Sigmoid colon (tissue), 7 donors: ENCODE results near the gene GRIN1. TPM values are rescaled to one million over a fixed set of nuclear protein-coding genes. Genes with fewer than 3 reads are reported as not detected.

Experiments used
- DNase-seq: peaks from one replicate; pipeline ENCODE4 v3.0.0-alpha.2; 2019
- H3K27ac ChIP-seq, 4 donors: fragments of 200-600 bp; sonication (generic); one replicate each; pipeline ENCODE4 v1.5.1; 2016 to 2019; ENCODE audit warnings: mild to moderate bottlenecking in 1 of 4
- H3K27me3 ChIP-seq, 3 donors: fragments of 200-600 bp; sonication (generic); one replicate each; pipeline ENCODE4 v1.5.1; 2019; ENCODE audit warnings: mild to moderate bottlenecking in 1 of 3
- H3K36me3 ChIP-seq, 4 donors: fragments of 200-600 bp; sonication (generic); one replicate each; pipeline ENCODE4 v1.5.1; 2016 to 2019
- H3K4me1 ChIP-seq, 4 donors: fragments of 200-600 bp; sonication (generic); one replicate each; pipeline ENCODE4 v1.5.1; 2017 to 2019
- H3K4me3 ChIP-seq, 4 donors: fragments of 200-600 bp; sonication (generic); one replicate each; pipeline ENCODE4 v1.5.1; 2017 to 2019; ENCODE audit warnings: mild to moderate bottlenecking in 2 of 4, moderate library complexity in 1 of 4
- H3K9me3 ChIP-seq, 4 donors: fragments of 200-600 bp in 3 of 4; sonication (generic) in 3 of 4; one replicate each; pipeline versions ENCODE4 v1.5.1 to v1.6.1; 2013 to 2019
- EP300 ChIP-seq, 4 donors: sonication (generic); formaldehyde crosslinking; IDR thresholded peaks; one replicate each; pipeline ENCODE4 v1.6.1; 2017; ENCODE audit warnings: antibody characterized with exemption in 4 of 4
- POLR2A ChIP-seq, 2 donors: fragments of 450-650 bp; IDR thresholded peaks; one replicate each; pipeline ENCODE4 v1.6.1; 2016; ENCODE audit warnings: antibody characterized with exemption in 2 of 2, mild to moderate bottlenecking in 2 of 2, moderate library complexity in 2 of 2
- POLR2AphosphoS5 ChIP-seq, 4 donors: sonication (generic); formaldehyde crosslinking; IDR thresholded peaks; one replicate each; pipeline ENCODE4 v1.6.1; 2017; ENCODE audit warnings: antibody characterized with exemption in 4 of 4
- WGBS, 2 donors: extraction: QIAGEN DNeasy Blood & Tissue Kit; methylation state at CpG; one replicate each; pipeline ENCODE4 v1.1.7; 2013; 5-methylcytosine and 5-hydroxymethylcytosine counted together
- intact Hi-C: fragments of 100-400 bp; cut with DNase I; formaldehyde crosslinking; loops from one replicate; pipeline ENCODE4 v1.15.1; 2023
- polyA plus RNA-seq, 3 donors: library from polyadenylated mRNA; stranded (reverse); fragments of 200-250 nt; gene quantifications; one replicate each; pipeline ENCODE4 v1.2.3, GENCODE V29; 2013
- small RNA-seq, 3 donors: library from RNA; depleted of rRNA; stranded (forward); fragments of <200 nt; gene quantifications; one replicate each; pipeline ENCODE3, GENCODE V24; 2016
- total RNA-seq, 4 donors: library from RNA; depleted of rRNA; stranded (reverse); fragments of >200 nt; gene quantifications; one replicate each; pipeline ENCODE4 v1.1.0, GENCODE V29; 2016
- TF ChIP-seq, protein P1 (sequence below), 4 experiments: fragments of 450-650 bp in 3 of 4; fragments of 200-600 bp in 1 of 4; IDR thresholded peaks; one replicate each; pipeline ENCODE4 v1.5.1; 2016 to 2019; ENCODE audit warnings: antibody characterized with exemption in 4 of 4, mild to moderate bottlenecking in 3 of 4, moderate library complexity in 2 of 4
- donor health status: healthy with polysubstance abuse.
- donor health status: Bipolar disorder and iron deficiency.
- donor health status: healthy.

Gene GRIN1
- total and polyA plus RNA-seq, 7 donors = 0.16 to 1.1 (median 0.41) TPM; not detected in 2

DNA sequence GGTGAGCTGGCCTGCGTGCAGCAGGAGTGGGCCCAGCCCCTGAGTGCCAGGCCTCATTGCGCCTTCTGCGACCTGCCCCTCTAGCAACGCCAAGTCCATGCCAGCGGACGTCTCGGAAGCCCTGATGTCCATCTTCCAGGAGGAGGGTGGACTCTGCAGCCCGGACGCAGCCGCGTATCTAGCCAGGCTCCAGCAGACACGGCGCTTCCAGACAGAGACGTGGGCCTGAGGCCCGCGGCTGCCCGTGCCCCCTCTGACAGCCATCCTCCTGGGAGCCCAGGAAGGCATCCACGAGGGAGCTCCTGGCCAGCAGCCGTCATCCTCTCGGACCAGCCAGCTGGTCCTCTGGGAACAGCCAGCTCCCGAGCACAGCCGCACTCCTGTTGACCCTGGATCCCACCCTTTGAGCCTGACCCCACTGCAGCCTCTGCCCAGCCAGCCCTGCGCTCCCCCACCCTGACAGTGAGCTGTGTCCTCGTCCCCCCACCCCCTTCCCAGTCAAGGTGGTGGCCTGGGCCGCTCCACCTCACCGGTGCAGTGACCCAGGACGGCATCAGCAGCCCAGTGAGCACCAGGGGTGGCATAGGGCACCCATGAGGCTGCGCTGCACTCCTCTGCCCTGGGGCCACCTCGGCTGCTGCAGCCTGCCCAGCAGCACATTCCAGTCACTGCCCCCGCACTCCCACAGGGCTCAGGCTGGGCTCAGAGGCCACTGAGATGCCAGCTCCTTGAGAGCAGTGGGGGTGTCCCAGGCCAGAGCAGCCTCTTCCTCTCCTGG, 77.4 kb downstream of the GRIN1 start:
- Histone ChIP-seq H3K27me3 (no peaks in the 10 kb centered on the region), H3K4me1 (peaks cover 0 to 11% (median 4%) of the 10 kb centered on the region in 4 donors), H3K36me3 (peaks cover 0 to 15% (median 0%) of the 10 kb centered on the region in 4 donors), H3K9me3 (no peaks in the 10 kb centered on the region), H3K4me3 (no peak overlapping the region), H3K27ac (no peak overlapping the region)
- DNase-seq = no peak
- TF ChIP-seq, protein P1, sequence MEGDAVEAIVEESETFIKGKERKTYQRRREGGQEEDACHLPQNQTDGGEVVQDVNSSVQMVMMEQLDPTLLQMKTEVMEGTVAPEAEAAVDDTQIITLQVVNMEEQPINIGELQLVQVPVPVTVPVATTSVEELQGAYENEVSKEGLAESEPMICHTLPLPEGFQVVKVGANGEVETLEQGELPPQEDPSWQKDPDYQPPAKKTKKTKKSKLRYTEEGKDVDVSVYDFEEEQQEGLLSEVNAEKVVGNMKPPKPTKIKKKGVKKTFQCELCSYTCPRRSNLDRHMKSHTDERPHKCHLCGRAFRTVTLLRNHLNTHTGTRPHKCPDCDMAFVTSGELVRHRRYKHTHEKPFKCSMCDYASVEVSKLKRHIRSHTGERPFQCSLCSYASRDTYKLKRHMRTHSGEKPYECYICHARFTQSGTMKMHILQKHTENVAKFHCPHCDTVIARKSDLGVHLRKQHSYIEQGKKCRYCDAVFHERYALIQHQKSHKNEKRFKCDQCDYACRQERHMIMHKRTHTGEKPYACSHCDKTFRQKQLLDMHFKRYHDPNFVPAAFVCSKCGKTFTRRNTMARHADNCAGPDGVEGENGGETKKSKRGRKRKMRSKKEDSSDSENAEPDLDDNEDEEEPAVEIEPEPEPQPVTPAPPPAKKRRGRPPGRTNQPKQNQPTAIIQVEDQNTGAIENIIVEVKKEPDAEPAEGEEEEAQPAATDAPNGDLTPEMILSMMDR (IDR thresholded peaks at IDR 0.05) = no peak
- TF ChIP-seq EP300 (IDR thresholded peaks at IDR 0.05) (no peak), POLR2AphosphoS5 (IDR thresholded peaks at IDR 0.05) (no peak), POLR2A (IDR thresholded peaks at IDR 0.05) (no peak)
- intact Hi-C loops = no loop called here
- 92 to 95% methylated on average over 30 of the region's 30 CpGs for WGBS, 2 donors

DNA sequence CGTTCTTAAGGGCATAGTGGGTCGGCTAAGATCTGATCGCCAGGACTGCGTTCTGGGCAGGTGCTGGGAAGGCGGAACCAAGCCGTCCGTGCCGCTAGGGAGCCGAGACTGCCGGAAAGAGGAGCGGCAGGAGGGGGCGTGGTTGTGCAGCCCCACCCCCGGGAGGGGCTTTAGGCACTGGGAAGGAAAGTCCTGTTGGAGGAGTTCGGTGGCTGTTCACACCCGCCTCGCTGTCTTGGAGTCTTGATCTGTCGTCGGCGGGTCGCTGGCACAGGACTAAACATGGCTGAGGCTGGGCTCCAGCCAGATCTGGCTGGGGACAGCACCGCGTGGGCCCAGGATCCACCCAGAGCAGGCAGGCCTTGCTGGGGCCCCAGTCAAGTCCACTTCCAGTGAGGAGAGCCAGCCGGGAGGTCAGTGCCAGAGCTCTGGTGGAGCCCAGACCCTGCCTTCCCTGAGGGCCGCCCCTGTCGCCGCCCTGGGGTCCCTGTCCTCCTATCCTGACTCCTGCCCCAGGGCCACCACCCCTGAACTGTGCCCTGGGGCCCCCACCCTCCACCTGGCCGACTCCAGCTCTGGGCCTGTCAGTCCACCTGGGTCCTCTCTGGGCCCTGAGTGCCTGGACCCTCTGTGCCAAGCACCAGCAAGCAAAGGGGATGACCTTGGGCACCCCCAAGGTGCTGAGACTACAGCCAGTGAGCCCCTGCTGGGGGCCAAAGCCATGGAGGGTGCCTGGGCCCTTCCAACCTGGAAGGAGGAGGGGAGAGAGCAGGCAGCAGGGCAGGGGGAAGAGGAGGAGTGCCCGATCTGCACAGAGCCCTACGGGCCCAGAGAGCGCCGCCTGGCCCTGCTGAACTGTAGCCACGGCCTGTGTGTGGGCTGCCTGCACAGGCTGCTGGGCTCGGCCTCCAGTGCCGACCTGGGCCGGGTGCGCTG, 78.6 kb downstream of the GRIN1 start:
- Histone ChIP-seq H3K27ac (peak overlapping the region in 2 of 4 donors; percentile 6 to 35), H3K4me3 (peak overlapping the region in 2 of 4 donors; percentile 7 to 9), H3K4me1 (peaks cover 0 to 19% (median 12%) of the 10 kb centered on the region in 4 donors), H3K27me3 (no peaks in the 10 kb centered on the region), H3K36me3 (peaks cover 0 to 15% (median 0%) of the 10 kb centered on the region in 4 donors), H3K9me3 (no peaks in the 10 kb centered on the region)
- TF ChIP-seq, protein P1 (IDR thresholded peaks at IDR 0.05) = no peak
- TF ChIP-seq POLR2A (IDR thresholded peaks at IDR 0.05) (peak in 1 of 2 donors; percentile 68), POLR2AphosphoS5 (IDR thresholded peaks at IDR 0.05) (peak in 1 of 4 donors; percentile 56), EP300 (IDR thresholded peaks at IDR 0.05) (no peak)
- 16 to 66% methylated on average over 36 of the region's 36 CpGs for WGBS, 2 donors
- no peak for DNase-seq
- intact Hi-C loops = no loop called here

DNA sequence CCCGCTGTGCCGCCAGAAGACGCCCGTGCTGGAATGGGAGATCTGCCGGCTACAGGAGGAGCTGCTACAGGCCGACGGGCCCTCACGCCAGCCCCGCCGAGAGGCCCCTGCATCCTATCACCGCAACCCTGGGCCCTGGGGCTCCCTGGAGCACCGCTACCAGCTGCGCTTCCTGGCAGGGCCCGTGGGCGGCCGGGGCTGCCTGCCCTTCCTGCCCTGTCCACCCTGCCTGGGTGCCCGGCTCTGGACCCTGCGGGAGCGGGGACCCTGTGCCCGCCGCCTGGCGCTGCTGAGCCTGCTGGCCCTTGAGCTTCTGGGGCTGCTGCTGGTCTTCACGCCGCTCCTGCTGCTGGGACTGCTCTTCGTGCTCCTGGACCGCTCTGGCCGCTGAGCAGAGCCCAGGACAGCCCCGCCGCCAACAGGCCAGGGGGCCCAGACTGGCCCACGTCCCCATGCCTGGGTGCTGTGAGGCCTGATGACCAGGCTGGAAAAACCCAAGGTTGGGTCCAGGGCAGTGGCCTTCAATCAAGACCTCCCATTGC, 79.3 kb downstream of the GRIN1 start:
- Histone ChIP-seq H3K27me3 (no peaks in the 10 kb centered on the region), H3K9me3 (no peaks in the 10 kb centered on the region), H3K4me1 (peaks cover 0 to 25% (median 17%) of the 10 kb centered on the region in 4 donors), H3K27ac (no peak overlapping the region), H3K4me3 (no peak overlapping the region), H3K36me3 (peaks cover 0 to 15% (median 0%) of the 10 kb centered on the region in 4 donors)
- intact Hi-C loops = no loop called here
- DNase-seq = no peak
- 56 to 90% methylated on average over 30 of the region's 30 CpGs for WGBS, 2 donors
- TF ChIP-seq POLR2A (IDR thresholded peaks at IDR 0.05) (no peak), POLR2AphosphoS5 (IDR thresholded peaks at IDR 0.05) (no peak), EP300 (IDR thresholded peaks at IDR 0.05) (no peak)
- TF ChIP-seq, protein P1 (IDR thresholded peaks at IDR 0.05) = no peak

Small RNA genes within 50 kb of the gene (small RNA-seq; reads per million reads assigned to genes)
- gene MIR3621 (0 reads per million in 3 donors), gene RF00153 (0 reads per million in 3 donors)

Other genes starting within 250 kb of the GRIN1 start
Only the 30 nearest of the 31 such genes appear.
- not detected for gene C8G, start 193.9 kb upstream of the GRIN1 start, total RNA-seq
- gene C8G, start 193.9 kb upstream of the GRIN1 start, polyA plus RNA-seq = 10 to 100 TPM in 1 of 3 donors, 1 to 10 TPM in 2; 4.2 to 11.1 (median 5.4) TPM
- 1 to 10 TPM in 1 of 4 donors, not detected in 3; 1.2 TPM for gene LCN12, start 186.9 kb upstream of the GRIN1 start, total RNA-seq
- 1 to 10 TPM in 1 of 3 donors, not detected in 2; 3.0 TPM for gene LCN12, start 186.9 kb upstream of the GRIN1 start, polyA plus RNA-seq
- 10 to 100 TPM; 11.8 to 36.6 (median 32.4) TPM for gene PTGDS, start 161.7 kb upstream of the GRIN1 start, total RNA-seq
- 100 to 1,000 TPM in 1 of 3 donors, 10 to 100 TPM in 1, 1 to 10 TPM in 1; 8.3 to 218 (median 24.0) TPM for gene PTGDS, start 161.7 kb upstream of the GRIN1 start, polyA plus RNA-seq
- gene LCNL1, start 156.2 kb upstream of the GRIN1 start, total RNA-seq = 1 to 10 TPM in 1 of 4 donors, under 1 TPM in 3; 0.14 to 1.1 (median 0.43) TPM
- gene LCNL1, start 156.2 kb upstream of the GRIN1 start, polyA plus RNA-seq = under 1 TPM in 1 of 3 donors, not detected in 2; 0.50 TPM
- gene PAXX, start 146.7 kb upstream of the GRIN1 start, total RNA-seq = 10 to 100 TPM; 28.0 to 38.0 (median 36.2) TPM
- gene PAXX, start 146.7 kb upstream of the GRIN1 start, polyA plus RNA-seq = 10 to 100 TPM; 28.4 to 80.9 (median 40.8) TPM
- gene CLIC3, start 142.6 kb upstream of the GRIN1 start, total RNA-seq = 1 to 10 TPM in 1 of 4 donors, not detected in 3; 1.4 TPM
- gene CLIC3, start 142.6 kb upstream of the GRIN1 start, polyA plus RNA-seq = 1 to 10 TPM in 1 of 3 donors, not detected in 2; 4.7 TPM
- gene ABCA2, start 110.9 kb upstream of the GRIN1 start, total RNA-seq = 10 to 100 TPM in 3 of 4 donors, 1 to 10 TPM in 1; 9.2 to 19.7 (median 13.2) TPM
- 10 to 100 TPM in 1 of 3 donors, 1 to 10 TPM in 2; 6.0 to 28.6 (median 9.0) TPM for gene ABCA2, start 110.9 kb upstream of the GRIN1 start, polyA plus RNA-seq
- gene FUT7, start 107.1 kb upstream of the GRIN1 start, total RNA-seq = 1 to 10 TPM in 1 of 4 donors, under 1 TPM in 2, not detected in 1; 0.36 to 1.3 (median 0.41) TPM
- 1 to 10 TPM in 1 of 3 donors, not detected in 2; 1.3 TPM for gene FUT7, start 107.1 kb upstream of the GRIN1 start, polyA plus RNA-seq
- gene NPDC1, start 93.0 kb upstream of the GRIN1 start, total RNA-seq = 100 to 1,000 TPM in 1 of 4 donors, 10 to 100 TPM in 3; 21.4 to 101 (median 42.4) TPM
- 100 to 1,000 TPM in 1 of 3 donors, 10 to 100 TPM in 2; 47.9 to 118 (median 91.9) TPM for gene NPDC1, start 93.0 kb upstream of the GRIN1 start, polyA plus RNA-seq
- gene ENTPD2, start 85.1 kb upstream of the GRIN1 start, total RNA-seq = 1 to 10 TPM in 3 of 4 donors, not detected in 1; 1.2 to 2.2 (median 2.1) TPM
- gene ENTPD2, start 85.1 kb upstream of the GRIN1 start, polyA plus RNA-seq = 1 to 10 TPM in 2 of 3 donors, under 1 TPM in 1; 0.92 to 6.4 (median 3.0) TPM
- gene SAPCD2, start 68.6 kb upstream of the GRIN1 start, total RNA-seq = under 1 TPM in 1 of 4 donors, not detected in 3; 0.81 TPM
- 10 to 100 TPM in 1 of 3 donors, 1 to 10 TPM in 2; 3.6 to 16.4 (median 3.7) TPM for gene SAPCD2, start 68.6 kb upstream of the GRIN1 start, polyA plus RNA-seq
- gene UAP1L1, start 61.6 kb upstream of the GRIN1 start, total RNA-seq = 1 to 10 TPM; 2.9 to 9.1 (median 4.8) TPM
- 1 to 10 TPM; 4.2 to 9.6 (median 6.0) TPM for gene UAP1L1, start 61.6 kb upstream of the GRIN1 start, polyA plus RNA-seq
- 10 to 100 TPM; 27.8 to 34.9 (median 28.7) TPM for gene MAN1B1, start 52.2 kb upstream of the GRIN1 start, total RNA-seq
- 10 to 100 TPM; 12.0 to 52.0 (median 14.1) TPM for gene MAN1B1, start 52.2 kb upstream of the GRIN1 start, polyA plus RNA-seq
- 100 to 1,000 TPM in 2 of 4 donors, 10 to 100 TPM in 2; 88.5 to 140 (median 111) TPM for gene DPP7, start 24.4 kb upstream of the GRIN1 start, total RNA-seq
- 100 to 1,000 TPM in 1 of 3 donors, 10 to 100 TPM in 2; 26.6 to 158 (median 36.6) TPM for gene DPP7, start 24.4 kb upstream of the GRIN1 start, polyA plus RNA-seq
- under 1 TPM in 1 of 4 donors, not detected in 3; 0.68 TPM for gene LRRC26, start 30.9 kb downstream of the GRIN1 start, total RNA-seq
- gene LRRC26, start 30.9 kb downstream of the GRIN1 start, polyA plus RNA-seq = 1 to 10 TPM; 1.2 to 6.3 (median 1.4) TPM
- not detected for gene TMEM210, start 32.9 kb downstream of the GRIN1 start, total RNA-seq
- under 1 TPM in 1 of 3 donors, not detected in 2; 0.12 TPM for gene TMEM210, start 32.9 kb downstream of the GRIN1 start, polyA plus RNA-seq
- gene ANAPC2, start 49.4 kb downstream of the GRIN1 start, total RNA-seq = 10 to 100 TPM; 21.0 to 27.4 (median 24.6) TPM
- gene ANAPC2, start 49.4 kb downstream of the GRIN1 start, polyA plus RNA-seq = 10 to 100 TPM; 12.5 to 49.3 (median 13.2) TPM
- 100 to 1,000 TPM in 1 of 4 donors, 10 to 100 TPM in 3; 39.6 to 122 (median 76.3) TPM for gene SSNA1, start 49.5 kb downstream of the GRIN1 start, total RNA-seq
- gene SSNA1, start 49.5 kb downstream of the GRIN1 start, polyA plus RNA-seq = 100 to 1,000 TPM in 2 of 3 donors, 10 to 100 TPM in 1; 93.2 to 112 (median 105) TPM
- 1 to 10 TPM; 3.0 to 4.6 (median 3.8) TPM for gene TPRN, start 61.6 kb downstream of the GRIN1 start, total RNA-seq
- gene TPRN, start 61.6 kb downstream of the GRIN1 start, polyA plus RNA-seq = 10 to 100 TPM; 64.9 to 80.5 (median 78.1) TPM
- gene TMEM203, start 66.5 kb downstream of the GRIN1 start, total RNA-seq = 10 to 100 TPM; 24.8 to 33.4 (median 29.1) TPM
- gene TMEM203, start 66.5 kb downstream of the GRIN1 start, polyA plus RNA-seq = 10 to 100 TPM; 27.5 to 42.0 (median 38.4) TPM
- gene NDOR1, start 66.5 kb downstream of the GRIN1 start, total RNA-seq = 10 to 100 TPM in 1 of 4 donors, 1 to 10 TPM in 3; 3.8 to 12.7 (median 5.1) TPM
- gene NDOR1, start 66.5 kb downstream of the GRIN1 start, polyA plus RNA-seq = 10 to 100 TPM in 1 of 3 donors, 1 to 10 TPM in 2; 5.4 to 20.2 (median 6.0) TPM
- gene RNF208, start 83.1 kb downstream of the GRIN1 start, total RNA-seq = 1 to 10 TPM in 2 of 4 donors, under 1 TPM in 1, not detected in 1; 0.54 to 1.9 (median 1.1) TPM
- 1 to 10 TPM; 4.8 to 8.8 (median 5.5) TPM for gene RNF208, start 83.1 kb downstream of the GRIN1 start, polyA plus RNA-seq
- under 1 TPM in 1 of 4 donors, not detected in 3; 0.33 TPM for gene CYSRT1, start 86.0 kb downstream of the GRIN1 start, total RNA-seq
- 1 to 10 TPM in 1 of 3 donors, under 1 TPM in 1, not detected in 1; 0.54 to 1.2 TPM for gene CYSRT1, start 86.0 kb downstream of the GRIN1 start, polyA plus RNA-seq
- not detected for gene RNF224, start 88.3 kb downstream of the GRIN1 start, total RNA-seq
- under 1 TPM in 1 of 3 donors, not detected in 2; 0.04 TPM for gene RNF224, start 88.3 kb downstream of the GRIN1 start, polyA plus RNA-seq
- gene SLC34A3, start 91.7 kb downstream of the GRIN1 start, total RNA-seq = not detected
- gene SLC34A3, start 91.7 kb downstream of the GRIN1 start, polyA plus RNA-seq = not detected
- 100 to 1,000 TPM; 141 to 196 (median 164) TPM for gene TUBB4B, start 102.1 kb downstream of the GRIN1 start, total RNA-seq
- gene TUBB4B, start 102.1 kb downstream of the GRIN1 start, polyA plus RNA-seq = 100 to 1,000 TPM; 292 to 505 (median 444) TPM
- gene STPG3, start 112.1 kb downstream of the GRIN1 start, total RNA-seq = not detected
- not detected for gene STPG3, start 112.1 kb downstream of the GRIN1 start, polyA plus RNA-seq
- 10 to 100 TPM; 24.7 to 36.5 (median 33.2) TPM for gene NELFB, start 116.2 kb downstream of the GRIN1 start, total RNA-seq
- 10 to 100 TPM; 41.6 to 70.5 (median 45.0) TPM for gene NELFB, start 116.2 kb downstream of the GRIN1 start, polyA plus RNA-seq
- gene TOR4A, start 138.6 kb downstream of the GRIN1 start, total RNA-seq = 1 to 10 TPM; 3.8 to 4.3 (median 3.9) TPM
- gene TOR4A, start 138.6 kb downstream of the GRIN1 start, polyA plus RNA-seq = 10 to 100 TPM in 1 of 3 donors, 1 to 10 TPM in 2; 5.1 to 33.0 (median 6.6) TPM
- 1 to 10 TPM in 3 of 4 donors, not detected in 1; 1.8 to 2.9 (median 2.8) TPM for gene NRARP, start 163.1 kb downstream of the GRIN1 start, total RNA-seq
- gene NRARP, start 163.1 kb downstream of the GRIN1 start, polyA plus RNA-seq = 10 to 100 TPM; 20.4 to 24.7 (median 24.0) TPM